GM12801 (cell line): Measurements from ENCODE around the gene HSBP1.

Source experiments
- TF ChIP-seq, protein P1 (sequence below): IDR thresholded peaks from one replicate; pipeline ENCODE4 v1.5.1; 2011; ENCODE audit warnings: control low read depth; ENCODE audit not compliant: insufficient read length; ENCODE audit errors: extremely low read depth

HSBP1 gene

DNA sequence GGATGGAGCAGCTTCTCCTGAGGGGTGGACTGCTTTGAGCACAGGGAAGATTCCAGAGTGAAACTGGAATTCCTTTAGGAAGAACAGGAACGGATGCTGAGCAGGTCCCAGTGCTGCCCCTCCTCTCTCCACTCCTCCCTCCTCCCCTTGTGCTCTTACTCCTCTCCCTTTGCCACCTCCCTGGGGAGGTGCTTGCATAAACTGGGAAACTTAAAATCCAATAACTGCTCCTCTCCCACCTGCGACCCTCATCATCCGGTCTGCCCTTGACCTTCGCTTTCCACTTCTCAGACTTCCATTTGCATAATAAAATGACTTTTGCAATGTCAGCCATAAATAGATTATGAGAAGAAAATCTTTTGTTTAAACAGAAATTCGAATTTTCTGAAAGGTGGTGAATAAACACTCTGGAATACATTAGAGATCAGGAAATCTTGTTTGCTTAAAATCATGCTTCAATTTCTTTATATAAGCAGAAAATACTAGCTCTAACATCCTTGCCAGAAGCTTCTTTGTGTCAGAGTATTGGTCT lies 23.7 kb downstream of the HSBP1 start:
- TF ChIP-seq, protein P1, sequence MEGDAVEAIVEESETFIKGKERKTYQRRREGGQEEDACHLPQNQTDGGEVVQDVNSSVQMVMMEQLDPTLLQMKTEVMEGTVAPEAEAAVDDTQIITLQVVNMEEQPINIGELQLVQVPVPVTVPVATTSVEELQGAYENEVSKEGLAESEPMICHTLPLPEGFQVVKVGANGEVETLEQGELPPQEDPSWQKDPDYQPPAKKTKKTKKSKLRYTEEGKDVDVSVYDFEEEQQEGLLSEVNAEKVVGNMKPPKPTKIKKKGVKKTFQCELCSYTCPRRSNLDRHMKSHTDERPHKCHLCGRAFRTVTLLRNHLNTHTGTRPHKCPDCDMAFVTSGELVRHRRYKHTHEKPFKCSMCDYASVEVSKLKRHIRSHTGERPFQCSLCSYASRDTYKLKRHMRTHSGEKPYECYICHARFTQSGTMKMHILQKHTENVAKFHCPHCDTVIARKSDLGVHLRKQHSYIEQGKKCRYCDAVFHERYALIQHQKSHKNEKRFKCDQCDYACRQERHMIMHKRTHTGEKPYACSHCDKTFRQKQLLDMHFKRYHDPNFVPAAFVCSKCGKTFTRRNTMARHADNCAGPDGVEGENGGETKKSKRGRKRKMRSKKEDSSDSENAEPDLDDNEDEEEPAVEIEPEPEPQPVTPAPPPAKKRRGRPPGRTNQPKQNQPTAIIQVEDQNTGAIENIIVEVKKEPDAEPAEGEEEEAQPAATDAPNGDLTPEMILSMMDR: no peak

DNA sequence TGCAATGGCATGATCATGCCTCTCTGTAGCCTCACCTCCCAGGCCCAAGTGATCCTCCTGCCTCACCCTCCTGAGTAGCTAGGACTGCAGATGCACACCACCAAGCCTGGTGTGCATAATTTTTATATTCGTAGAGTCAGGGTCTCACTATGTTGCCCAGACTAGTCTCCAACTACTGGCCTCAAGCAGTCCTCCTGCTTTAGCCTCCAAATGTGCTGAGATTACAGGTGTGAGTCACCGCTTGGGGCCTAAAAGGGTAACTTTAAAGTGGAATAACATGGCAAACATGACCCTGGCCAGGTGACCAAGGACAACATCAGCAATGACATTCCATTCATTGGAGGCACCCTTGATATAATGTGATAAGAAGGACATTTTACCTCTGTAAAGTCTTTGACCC lies 26.1 kb downstream of the HSBP1 start:
- TF ChIP-seq, protein P1: no peak

DNA sequence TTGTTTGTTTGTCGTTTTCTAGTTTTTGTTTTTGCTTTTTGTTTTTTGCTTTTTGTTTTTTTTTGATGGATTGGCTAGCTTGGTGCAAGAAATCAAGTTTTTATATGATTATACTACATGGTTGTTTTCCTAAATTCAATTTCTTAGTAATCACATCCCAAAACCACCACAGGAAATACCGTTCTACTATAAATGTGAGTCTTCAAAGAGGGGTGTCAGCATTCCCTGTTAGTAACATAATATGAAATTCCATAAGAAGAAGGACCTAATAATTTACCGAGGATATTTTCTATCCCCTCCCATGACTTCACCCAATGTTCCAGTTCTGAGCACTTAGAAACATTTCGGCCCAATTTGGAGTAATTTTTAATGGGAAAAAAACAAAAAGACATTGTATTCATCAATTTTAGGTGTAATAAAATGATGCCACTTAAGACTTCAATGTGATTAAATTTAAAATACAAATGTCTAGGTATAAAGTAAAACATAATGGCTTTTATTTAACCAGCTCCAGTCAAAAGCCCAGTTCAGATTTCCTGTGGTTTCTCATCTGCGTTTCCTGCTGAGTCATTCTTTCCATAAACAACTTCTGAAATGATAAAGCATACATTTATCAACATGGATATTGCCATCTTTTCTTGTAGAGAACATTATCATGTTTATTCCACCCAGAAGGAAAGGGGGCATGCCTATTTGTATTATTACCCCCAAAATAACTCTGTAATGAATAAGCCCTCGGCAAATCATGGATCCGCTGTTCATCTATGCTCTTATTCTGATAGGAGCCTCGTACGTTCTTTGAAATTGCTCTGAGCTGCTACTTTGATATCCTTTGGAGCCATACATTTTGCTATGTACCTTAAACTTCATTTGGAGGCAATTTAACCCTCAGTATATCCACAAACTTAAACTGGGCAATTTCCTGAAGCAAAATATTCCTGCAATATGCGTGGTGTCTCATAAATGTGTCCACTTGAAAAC lies 28.1 kb downstream of the HSBP1 start:
- TF ChIP-seq, protein P1: no peak

DNA sequence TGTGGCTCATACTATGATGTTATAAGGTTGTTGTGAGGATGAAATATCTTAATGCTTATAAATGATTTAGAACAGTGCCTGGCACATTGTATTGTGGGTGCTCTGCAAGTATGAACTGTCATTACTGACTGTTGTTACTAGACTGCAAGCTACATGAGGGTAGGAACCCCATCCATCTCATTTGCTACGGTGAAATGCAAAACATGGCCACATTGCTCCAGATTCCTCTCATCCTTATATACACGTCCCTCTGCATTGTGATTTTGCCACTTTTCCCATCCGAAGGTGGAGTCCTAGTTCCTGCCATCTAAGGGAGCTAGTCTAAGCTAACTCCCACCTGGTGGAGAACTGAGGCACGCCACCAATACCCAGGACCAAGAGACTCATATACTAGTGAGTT lies 29.8 kb downstream of the HSBP1 start:
- TF ChIP-seq, protein P1: no peak

DNA sequence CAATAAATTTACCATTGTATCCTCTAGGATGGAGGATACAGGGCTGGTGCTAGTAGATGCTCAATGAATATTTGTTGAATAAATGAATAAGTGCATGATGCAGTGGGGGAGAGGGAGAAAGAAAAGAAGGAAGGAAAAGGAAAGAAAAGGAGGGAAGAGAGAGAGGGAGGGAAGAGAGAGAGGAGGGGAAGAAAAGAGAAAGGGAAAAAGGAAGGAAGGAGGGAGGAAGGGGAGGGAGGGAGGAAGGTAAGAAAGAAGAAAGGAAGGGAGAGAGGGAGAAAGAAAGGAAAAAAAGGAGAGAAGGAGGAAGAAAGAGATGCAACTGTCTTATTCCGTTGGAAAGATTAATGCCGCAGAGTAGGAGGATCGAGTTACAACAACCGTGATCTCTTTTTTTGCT lies 30.4 kb downstream of the HSBP1 start:
- TF ChIP-seq, protein P1: no peak

DNA sequence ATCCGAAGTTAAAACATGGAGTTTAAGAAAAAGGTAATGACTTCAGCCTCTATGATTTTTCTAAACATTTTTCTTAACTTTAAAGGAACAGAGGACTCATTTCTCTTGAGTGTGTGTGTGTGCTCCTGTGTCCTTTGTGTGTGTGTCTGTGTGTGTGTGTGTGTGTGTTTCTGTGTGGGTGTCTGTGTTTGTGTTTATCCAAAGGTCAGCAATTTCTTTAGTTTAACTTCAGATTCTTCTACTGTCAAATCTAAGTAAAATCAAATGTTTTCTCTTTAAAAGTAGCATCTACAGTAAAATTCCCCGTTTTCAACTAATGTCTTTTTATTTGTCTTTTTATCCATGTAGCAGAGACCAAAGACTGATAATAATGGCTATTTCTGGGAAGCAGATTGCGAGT lies 31.8 kb downstream of the HSBP1 start:
- TF ChIP-seq, protein P1: no peak

DNA sequence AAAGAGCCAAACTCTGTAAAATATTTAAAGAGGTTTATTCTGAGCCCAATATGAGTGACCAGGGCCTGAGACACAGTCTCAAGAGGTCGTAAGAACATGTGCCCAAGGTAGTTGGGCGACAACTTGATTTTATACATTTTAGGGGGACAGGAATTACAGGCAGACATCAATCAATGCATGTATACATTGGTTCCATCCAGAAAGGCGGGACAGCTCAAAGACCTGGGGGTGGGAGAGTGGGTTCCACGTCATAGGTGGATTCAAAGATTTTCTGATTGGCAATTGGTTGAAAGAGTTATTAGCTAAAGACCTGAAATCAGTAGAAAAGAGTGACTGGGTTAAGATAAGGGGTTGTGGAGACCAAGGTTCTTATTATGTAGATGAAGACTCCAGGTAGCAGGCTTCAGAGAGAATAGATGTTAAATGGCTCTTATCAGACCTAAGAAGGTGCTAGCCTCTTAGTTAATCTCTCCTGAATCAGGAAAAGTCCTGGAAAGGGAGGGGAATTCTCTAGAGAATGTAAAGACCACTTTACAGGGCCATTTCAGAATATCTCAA lies 32.4 kb downstream of the HSBP1 start:
- TF ChIP-seq, protein P1: no peak
